HG02943 (cell line): ENCODE data around the gene FAM89A.
"Not testable (repeated sequence)": the region's sequence is repeated elsewhere in the genome, so short reads cannot be mapped to it uniquely, and the experiment has no call there.

Experiments used
- ATAC-seq: cut with Tn5 transposase; IDR thresholded peaks from one replicate; pipeline ENCODE4 v1.9.1; 2021; ENCODE audit warnings: mild to moderate bottlenecking, low read depth, moderate library complexity; ENCODE audit not compliant: unreplicated experiment

The FAM89A gene

DNA sequence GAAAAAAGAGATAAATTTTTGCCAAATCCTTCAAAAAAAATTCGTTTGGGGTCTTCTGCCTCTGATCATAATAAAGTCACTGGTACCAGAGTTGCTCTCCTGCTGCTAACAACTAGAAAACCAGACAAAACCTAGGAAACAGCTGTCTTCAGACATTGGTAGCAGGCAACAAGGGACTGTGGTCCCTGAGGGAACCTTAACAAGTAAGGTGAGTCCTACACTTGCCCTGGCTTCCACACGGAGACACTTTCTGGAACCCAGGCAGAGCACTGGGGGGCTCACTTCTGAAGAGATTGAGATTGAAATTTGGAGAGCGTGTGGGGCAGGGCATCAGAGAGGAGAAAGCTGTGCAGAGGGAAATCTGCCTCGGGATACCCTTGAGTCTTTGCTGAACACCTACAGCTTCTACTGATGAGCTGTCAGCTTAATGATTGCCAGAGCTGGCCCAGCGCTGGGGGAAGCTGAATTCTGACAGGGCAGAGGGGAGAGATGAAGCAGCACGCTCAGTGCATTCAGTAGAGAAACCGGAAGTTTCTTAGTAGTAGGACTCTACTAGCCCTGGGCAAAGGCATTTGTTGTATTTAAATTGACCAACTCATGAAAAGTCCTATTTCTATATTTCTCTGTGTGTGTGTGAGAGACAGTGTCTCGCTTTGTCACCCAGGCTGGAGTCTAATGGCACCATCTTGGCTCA, 18.5 kb upstream of the FAM89A start:
- no peak for ATAC-seq

DNA sequence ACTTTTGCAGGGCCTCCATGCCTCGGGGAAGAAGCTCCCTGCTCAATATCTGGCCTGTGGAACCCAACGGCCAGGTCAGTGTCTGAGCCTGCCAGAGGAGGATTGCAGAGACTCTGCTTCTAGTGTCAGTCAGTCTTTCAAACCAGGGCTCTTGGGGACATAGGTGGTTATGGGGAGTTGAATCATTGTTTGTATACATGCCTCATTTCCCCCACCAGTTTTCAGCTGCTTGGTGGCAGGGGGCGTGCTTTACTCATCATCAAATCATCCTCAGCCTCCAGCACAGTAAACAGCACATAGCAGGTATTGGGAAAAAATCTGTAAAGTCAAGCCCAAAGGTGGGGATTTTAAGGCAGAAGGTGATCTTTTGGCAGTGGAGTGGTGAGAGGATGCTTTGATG, 17.4 kb upstream of the FAM89A start:
- ATAC-seq, result no peak

DNA sequence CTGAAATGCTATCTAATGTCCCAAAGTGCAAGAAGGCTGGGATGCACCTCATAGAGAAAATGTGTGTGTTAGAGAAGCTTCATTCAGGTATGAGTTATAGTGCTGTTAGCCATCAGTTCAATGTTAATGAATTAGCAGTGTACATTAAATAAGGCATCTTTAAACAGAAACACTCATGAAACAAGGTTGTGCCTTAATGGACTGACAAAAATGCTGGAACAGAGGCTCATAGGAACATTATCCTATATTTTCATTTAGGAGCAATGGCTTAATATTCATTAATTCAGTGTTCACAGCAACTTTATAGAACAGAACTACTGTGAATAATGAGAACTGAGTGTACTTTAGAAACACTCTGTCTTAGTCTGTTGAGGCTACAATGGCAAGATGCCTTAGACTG, 15.2 kb upstream of the FAM89A start:
- ATAC-seq, result no peak

DNA sequence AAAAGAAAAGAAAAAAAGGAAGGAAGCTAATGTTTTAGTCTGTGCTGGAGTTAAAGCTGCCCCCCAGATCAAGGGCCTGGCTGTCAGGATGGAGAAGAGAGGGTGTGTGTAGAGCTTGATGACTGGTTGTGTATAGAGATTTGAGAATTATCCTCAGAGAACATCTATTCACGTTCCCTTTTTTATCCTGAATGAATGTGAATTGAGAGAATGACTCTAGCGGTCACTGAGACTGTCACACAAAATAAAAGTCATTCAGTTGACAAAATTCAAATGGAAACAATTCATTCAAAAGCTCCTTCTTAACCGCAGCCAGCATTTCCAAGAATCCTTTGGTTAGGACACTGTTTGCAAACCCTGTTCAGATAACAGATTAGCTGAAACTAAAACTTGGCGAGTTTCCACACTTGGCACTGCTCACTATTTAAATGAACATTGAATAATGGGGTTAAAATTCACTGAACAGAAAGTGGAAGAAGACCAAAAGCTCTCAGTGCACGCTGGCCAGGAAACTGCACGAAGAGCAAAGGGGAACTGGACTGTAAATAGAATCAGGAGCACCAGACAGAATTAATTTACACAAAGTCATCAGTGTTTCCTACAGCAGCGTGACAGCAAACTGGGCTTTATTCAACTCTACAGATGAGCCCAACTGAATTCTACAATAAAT, 13.6 kb upstream of the FAM89A start:
- no peak for ATAC-seq

DNA sequence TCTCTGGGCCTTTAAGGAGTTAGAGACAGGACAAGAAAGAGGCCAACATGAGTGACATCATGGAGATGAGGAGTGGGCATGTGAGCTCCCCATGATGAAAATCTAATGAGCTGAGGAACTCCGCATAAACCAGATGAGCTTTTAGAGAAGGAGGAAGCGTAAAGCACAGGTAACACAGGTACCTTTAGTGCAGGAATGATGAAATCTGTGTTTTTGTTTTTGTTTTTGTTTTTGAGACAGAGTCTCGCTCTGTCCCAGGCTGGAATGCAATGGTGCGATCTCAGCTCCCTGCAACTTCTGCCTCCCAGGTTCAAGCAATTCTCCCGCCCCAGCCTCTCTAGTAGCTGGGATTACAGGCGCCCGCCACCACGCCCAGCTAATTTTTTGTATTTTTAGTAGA, 12.7 kb upstream of the FAM89A start:
- no peak for ATAC-seq

DNA sequence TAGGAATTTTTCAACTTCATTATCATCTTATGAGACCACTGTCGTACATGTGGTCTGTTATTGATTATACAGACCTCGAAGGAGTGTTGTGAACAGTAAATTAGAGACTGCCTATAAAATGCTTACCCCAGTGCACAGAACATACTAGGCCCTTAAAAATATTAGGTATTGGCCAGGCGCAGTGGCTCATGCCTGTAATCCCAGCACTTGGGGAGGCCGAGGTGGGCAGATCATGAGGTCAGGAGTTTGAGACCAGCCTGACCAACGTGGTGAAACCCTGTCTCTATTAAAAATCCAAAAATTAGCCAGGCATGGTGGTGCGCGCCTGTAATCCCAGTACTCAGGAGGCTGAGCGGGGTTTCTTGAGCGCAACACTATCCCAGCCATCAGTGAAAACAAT, 10.9 kb upstream of the FAM89A start:
- ATAC-seq, result not testable (repeated sequence)

DNA sequence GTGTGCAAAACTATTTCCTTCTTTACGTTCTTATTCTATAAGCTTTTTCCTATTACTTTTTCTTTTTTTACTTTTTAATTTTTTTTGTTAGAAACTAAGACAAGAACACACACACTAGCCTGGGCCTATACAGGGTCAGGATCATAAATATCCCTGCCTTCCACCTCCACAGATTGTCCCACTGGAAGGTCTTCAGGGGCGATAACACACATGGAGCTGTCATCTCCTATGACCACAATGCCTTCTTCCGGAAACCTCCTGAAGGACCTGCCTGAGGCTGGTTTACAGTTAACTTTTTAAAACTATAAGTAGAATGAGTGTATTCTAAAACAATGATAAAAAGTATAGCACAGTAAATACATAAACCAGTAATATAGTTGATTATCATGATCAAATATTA, 10.3 kb upstream of the FAM89A start:
- no peak for ATAC-seq

DNA sequence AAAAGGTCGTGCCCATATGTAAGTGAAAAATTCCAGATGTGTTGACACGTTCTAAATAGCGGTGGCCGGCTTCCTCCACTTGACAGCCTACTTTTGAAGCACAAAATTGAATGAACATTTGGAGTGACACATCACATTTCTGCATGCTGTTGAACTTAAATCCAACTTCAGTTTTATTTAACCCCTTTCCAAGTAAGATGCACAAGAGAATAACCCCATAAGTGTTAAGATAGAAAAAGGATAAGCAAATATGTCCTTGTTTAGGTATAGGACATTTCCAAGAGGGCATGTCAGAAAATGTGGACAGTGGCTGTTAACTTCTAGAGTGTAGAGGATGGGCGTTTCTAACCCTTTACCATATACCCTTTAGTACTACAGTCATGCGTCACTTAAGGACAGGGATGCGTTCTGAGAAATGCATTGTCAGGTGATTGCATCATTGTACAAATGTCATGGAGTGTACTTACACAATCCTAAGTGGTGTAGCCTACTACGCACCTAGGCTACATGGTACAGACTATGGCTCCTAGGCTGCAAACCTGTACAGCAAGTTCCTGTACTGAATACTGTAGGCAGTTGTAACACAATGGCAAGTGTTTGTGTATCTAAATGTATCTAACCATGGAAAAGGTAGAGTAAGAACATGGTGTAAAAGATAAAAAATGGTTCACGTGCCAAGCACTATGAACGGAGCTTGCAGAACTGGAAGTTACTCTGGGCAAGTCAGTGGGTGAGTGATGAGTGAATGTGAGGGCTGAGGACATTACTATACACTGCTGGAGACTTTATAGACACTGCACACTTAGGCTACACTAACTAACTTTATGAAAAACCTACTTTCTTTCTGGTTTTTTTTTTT, 9.3 kb upstream of the FAM89A start:
- no peak for ATAC-seq

DNA sequence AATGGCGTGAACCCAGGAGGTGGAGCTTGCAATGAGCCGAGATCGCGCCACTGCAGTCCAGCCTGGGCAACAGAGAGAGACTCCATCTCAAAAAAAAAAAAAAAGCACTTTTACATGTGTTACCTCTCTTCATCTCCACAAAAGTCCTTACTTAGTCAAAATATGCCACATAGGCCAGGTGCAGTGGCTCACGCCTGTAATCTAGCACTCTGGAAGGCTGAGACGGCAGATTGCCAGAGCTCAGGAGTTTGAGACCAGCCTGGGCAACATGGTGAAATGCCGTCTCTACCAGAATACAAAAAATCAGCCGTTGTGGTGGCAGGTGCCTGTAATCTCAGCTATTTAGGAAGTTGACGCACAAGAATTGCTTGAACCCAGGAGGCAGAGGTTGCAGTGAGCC, 8.4 kb upstream of the FAM89A start:
- ATAC-seq, result not testable (repeated sequence)

DNA sequence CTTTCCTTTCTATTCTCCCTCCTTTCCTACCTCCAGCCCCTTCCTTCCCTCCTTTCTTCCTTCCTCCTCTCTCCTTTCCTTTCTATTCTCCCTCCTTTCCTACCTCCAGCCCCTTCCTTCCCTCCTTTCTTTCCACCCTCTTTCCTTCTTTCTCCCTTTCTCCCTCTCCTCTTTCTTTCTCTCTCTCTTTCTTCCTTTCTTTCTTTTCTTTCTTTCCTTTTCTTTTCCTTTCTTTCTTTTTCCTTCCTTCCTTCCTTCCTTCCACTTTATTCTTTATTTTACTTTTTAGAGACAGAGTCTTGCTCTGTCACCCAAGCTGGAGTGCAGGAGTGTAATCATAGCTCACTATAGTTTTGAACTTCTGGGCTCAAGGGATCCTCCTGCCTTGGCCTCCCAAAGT, 7.5 kb upstream of the FAM89A start:
- ATAC-seq, result not testable (repeated sequence)

DNA sequence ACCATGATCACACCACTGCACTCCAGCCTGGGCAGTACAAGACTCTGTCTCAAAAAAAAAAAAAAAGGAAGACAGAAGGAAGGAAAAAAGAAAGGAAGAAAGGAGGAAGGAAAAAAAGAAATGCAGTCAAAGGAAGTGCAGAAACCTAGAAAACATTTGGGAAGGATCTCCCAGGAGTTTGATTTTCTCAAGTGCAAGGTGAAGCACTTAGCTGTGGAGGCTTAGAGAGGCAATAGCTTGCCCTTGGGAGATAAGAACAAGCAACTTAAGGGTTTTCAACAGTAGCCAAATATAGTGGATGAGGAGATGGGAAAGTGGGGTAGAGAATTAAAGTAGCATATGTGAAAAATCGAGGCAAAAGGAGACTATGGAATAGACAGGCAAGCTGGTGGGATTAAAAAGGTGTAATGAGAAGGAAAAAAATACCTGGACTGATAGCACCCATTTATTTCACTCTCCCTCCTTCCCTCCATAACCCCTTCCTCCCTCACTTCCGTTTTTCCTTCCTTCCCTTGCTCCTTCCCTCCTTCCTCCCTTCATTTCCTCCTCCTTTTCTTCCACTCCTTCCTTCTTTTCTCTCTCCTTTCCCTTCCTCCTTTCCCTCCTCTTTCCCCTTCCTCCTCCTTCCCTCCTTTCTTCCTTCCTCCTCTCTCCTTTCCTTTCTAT, 6.8 kb upstream of the FAM89A start:
- ATAC-seq, result no peak

DNA sequence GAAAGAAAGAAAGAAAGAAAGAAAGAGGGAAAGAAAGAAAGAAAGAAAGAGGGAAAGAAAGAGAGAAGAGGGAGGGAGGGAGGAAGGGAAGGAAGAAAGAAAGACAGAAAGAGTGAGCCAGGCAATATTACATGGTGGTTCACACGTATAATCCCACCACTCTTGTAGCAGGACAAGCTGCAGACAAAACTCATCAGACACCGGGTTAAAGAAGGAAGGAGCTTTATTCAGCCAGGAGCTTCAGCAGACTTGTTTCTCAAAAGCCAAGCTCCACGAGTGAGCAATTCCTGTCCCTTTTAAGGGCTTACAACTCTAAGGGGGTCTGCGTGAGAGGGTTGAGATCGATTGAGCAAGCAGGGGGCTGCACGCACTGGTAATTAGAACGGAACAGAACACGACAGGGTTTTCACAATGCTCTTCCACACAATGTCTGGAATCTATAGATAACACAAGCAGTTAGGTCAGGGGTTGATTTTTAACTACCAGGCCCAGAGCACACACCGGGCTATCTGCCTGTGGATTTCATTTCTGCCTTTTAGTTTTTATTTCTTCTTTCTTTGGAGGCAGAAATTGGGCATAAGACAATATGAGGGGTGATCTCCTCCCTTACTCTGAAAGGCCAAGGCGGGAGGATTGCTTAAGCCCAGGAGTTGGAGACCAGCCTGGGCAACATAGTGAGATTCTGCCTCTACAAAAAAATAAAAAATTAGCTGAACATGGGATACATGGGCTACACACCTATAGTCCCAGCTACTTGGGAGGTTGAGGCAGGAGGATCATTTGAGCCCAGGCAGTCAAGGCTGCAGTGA, 6.1 kb upstream of the FAM89A start:
- not testable (repeated sequence) for ATAC-seq

DNA sequence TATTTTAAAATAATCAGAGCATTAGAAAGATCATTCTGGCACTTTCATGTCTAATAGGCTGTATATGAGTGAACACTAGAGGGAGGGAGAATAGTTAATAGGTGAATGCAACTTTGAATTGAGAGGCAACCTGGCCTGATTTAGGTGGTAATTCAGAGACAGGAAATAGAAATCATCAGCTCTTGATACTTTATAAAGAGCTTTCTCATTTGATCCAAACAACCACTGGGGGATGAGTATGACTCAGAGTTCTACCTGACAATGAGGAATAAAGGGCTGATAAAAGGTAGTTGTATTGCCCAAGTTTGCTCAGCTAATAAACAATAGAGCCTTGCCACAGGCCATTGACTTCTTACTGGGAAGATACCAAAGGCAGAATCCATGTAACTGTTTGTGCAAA, 5.2 kb upstream of the FAM89A start:
- ATAC-seq, result no peak

DNA sequence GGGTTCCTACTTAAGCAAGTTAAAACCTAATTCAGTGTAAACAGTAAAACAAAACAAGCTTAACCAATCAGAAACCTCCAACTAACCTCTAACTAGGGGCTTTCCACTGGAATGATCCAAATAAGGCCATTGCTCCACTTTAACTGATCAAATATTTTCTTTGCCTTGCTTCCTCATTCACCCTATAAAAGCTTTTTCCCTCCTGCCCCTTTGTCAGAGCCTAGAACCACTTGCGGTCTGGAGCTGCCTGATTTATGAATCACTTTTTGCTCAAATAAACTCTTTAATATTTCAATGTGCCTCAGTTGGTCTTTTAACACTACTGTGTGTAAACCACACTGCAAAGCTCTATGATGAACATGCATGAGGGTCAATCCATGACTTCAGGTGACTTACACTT, 4.5 kb upstream of the FAM89A start:
- no peak for ATAC-seq

DNA sequence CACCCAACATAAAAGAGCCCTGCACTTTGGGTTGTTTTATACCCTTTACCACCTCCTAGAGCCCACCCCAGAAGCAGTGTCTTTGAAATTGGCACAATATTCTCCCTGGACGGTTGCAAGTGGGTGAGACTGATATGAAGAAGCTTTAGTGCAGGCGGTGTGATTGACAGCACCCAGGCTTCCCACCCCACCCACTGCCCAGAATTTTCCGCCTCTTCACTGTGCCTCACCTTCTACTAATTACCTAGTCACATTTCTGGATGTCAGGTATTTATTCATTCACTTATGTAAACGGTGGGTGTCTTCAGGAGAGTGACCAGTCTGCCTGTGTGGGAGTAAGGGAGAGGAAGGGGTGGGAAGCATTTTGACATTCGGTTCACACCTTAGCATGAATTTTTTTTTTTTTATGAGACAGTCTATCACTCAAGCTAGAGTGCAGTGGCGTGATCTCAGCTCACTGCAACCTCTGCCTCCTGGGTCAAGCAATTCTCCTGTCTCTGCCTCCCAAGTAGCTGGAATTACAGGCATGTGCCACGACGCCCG, 1.7 kb upstream of the FAM89A start:
- ATAC-seq, result no peak

DNA sequence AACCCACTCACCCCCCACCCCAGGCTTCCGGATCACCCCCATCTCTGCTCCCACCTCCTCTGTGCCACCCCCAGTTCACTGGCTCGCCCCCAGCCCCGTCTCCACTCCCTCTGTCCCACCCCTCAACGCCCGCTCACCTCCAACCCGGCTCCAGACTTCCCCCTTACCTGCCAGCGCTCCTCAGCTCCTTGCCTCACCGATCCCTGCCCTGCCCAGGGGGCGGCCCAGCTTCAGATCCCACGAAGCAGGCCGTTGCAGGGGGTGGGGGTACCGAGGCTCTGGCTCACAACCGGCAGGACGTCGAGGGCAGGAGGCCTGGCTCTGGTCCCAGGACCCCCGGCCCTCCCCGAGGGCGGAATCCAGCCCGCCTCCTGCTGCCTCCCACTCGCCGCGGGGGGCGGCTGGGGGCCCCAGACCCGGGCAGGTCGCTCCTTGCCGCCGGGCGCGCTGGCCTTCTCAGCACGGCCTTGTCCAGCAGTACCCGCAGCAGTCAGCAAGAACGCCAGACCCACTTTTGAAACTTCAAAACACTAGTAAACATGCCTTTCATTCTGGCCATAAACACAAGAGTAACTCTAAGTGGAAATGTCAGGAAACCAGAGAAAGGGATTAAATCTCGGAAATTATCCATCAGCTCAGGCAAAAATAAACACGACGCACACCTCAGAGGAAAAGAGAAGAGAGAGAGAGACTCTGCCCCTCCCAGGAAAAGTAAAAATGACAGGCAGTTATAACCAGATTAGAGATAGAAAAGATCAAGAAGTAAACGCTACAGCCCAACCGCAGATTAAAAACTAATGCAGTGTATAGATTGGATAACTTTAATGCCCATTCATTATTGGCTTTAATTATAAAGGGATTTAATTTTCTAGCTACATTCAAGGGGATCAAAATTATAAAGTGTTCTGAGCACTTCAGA, 1.0 kb upstream of the FAM89A start:
- no peak for ATAC-seq

DNA sequence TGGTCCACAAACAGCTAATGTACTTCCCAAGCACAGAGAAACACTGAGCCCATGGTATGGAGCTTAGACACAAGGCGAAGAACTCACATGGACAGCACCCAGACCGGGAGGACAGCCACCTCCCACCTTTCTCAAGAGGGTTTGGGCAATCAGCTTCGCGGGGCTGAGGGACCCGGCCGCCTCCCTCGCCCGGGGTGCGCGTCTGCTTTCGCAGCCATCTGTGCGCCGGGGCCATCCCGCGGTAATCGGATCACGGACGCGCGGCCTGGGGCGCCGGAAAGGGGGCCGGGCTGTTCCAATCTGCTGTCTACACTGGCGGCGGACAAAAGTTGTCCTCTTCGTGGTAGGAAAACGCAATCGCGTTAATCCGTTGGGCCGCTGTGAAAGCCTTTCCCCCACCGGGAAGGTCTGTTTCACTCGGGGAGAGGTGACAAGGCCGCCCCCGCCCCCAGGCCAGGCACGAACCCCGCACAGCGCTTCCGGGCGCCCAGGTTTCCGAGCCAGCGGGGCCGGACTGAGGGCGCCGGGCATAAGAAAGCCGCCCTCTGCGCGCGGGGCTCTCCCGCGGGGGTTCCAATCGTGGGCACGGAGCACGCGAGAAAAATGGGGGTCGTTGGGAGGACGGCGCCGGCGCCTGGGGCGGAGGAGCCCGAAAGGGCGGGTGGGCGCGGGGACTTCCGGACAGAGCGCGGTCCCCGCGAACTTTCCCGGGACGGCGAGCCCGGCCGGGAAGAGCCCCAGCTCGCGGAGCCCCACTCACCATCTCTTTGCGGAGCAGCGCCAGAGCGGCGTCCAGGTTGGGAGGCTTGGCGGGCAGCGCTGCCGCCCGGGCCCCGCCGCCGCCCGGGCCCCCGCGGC, 664 bp downstream of the FAM89A start:
- ATAC-seq, result no peak
